PFSK-1 (cell line): ENCODE results near the gene EFCAB8.

Experiments
- FOXP2 ChIP-seq: optimal IDR thresholded peaks from 2 replicates; pipeline ENCODE3; 2011; ENCODE audit warnings: borderline replicate concordance, control low read depth, inconsistent platforms; ENCODE audit not compliant: insufficient read depth; ENCODE audit errors: extremely low read length, extremely low read depth
- POLR2AphosphoS5 ChIP-seq: IDR thresholded peaks from 2 replicates; pipeline ENCODE4 v1.6.1; 2012; ENCODE audit warnings: low read depth, mild to moderate bottlenecking, control low read depth, low read length, moderate library complexity
- SIN3A ChIP-seq: IDR thresholded peaks from 2 replicates; pipeline ENCODE4 v1.6.1; 2012; ENCODE audit warnings: mild to moderate bottlenecking, low read length, moderate library complexity, borderline replicate concordance; ENCODE audit not compliant: insufficient read depth
- TAF1 ChIP-seq: IDR thresholded peaks from 2 replicates; pipeline ENCODE4 v1.6.1; 2012; ENCODE audit warnings: low read length, control low read depth, borderline replicate concordance; ENCODE audit not compliant: insufficient read depth
- TF ChIP-seq, protein P1 (sequence below), 2 experiments: IDR thresholded peaks; 2 replicates each; pipeline versions ENCODE4 v1.6.1 to v1.8.0; 2011 to 2012; ENCODE audit warnings: low read depth in 2 of 2, low read length in 2 of 2, control low read depth in 1 of 2, inconsistent platforms in 1 of 2, mild to moderate bottlenecking in 1 of 2, moderate library complexity in 1 of 2; ENCODE audit not compliant: insufficient read depth in 1 of 2

The EFCAB8 gene

DNA sequence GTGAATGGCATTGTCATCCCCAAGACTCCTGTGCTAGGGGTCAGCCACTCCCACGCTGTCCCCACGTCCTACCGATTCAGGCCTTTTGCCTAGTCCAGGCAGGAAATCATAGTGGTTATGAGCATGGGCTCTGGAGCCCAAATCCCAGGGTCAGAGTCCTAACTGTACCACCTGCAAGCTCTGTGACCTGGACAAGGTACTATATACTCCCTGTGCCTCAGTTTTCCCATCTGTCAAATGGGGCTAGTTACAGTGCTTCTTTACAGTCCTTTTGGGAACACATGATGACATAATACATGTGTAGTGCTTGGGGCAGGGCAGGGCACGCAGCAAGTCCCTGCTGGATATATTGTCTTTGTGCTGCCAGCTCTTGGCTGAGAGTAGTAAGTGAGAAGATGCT lies 27.2 kb downstream of the EFCAB8 start:
- TF ChIP-seq SIN3A (no peak), TAF1 (no peak), FOXP2 (no peak), POLR2AphosphoS5 (no peak)
- TF ChIP-seq, protein P1, sequence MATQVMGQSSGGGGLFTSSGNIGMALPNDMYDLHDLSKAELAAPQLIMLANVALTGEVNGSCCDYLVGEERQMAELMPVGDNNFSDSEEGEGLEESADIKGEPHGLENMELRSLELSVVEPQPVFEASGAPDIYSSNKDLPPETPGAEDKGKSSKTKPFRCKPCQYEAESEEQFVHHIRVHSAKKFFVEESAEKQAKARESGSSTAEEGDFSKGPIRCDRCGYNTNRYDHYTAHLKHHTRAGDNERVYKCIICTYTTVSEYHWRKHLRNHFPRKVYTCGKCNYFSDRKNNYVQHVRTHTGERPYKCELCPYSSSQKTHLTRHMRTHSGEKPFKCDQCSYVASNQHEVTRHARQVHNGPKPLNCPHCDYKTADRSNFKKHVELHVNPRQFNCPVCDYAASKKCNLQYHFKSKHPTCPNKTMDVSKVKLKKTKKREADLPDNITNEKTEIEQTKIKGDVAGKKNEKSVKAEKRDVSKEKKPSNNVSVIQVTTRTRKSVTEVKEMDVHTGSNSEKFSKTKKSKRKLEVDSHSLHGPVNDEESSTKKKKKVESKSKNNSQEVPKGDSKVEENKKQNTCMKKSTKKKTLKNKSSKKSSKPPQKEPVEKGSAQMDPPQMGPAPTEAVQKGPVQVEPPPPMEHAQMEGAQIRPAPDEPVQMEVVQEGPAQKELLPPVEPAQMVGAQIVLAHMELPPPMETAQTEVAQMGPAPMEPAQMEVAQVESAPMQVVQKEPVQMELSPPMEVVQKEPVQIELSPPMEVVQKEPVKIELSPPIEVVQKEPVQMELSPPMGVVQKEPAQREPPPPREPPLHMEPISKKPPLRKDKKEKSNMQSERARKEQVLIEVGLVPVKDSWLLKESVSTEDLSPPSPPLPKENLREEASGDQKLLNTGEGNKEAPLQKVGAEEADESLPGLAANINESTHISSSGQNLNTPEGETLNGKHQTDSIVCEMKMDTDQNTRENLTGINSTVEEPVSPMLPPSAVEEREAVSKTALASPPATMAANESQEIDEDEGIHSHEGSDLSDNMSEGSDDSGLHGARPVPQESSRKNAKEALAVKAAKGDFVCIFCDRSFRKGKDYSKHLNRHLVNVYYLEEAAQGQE (IDR thresholded peaks at IDR 0.05; ENCODE audit: insufficient read depth in 1 of 2, low read depth in 2 of 2, low read length in 2 of 2) = no peak

DNA sequence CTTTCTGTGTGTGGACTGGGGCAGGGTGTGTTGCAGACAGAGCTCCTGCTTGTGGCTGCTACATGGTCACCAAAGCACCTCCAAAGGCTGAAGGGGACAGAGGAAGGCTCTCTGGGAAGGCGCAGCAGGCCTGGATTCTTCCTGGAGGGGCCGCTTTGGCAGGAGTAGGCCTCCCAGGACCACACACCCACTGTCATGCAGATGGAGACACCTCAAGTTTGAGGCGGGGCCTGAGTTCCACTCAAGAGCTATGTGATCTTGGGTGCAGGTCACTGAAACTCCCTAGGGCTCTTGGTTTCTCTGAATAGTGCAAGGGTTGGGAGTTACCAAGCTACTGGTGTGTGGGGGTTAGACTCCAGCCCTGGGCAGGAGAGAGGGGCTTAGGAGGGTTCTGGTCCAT lies 27.9 kb downstream of the EFCAB8 start:
- TF ChIP-seq, protein P1 (IDR thresholded peaks at IDR 0.05; ENCODE audit: insufficient read depth in 1 of 2, low read depth in 2 of 2, low read length in 2 of 2) = no peak
- TF ChIP-seq TAF1 (no peak), FOXP2 (no peak)

DNA sequence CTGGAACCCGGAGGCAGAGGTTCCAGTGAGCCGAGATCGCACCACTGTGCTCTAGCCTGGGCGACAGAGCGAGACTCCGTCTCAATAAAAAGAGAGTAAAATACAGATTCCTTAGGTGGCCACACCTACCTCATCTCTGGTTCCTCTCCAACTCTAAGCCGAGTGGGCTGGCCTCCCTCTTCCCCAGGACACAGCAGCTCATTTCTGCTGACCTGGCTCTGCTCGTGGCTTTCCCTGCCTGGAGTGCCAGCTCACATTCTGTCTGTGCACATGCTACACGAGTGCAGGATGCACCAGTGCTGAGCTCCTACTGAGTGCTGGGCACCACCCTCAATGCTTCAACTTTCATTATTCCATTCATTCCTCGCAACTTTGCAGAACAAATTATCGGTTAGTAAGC lies 28.8 kb downstream of the EFCAB8 start:
- no peak for TF ChIP-seq POLR2AphosphoS5
- no peak for TF ChIP-seq FOXP2
- TF ChIP-seq, protein P1 (IDR thresholded peaks at IDR 0.05; ENCODE audit: insufficient read depth in 1 of 2, low read depth in 2 of 2, low read length in 2 of 2) = no peak
- TF ChIP-seq SIN3A = no peak
- TF ChIP-seq TAF1 = no peak

GRCh38 chr20:32888636-32889035 lies 29.9 kb downstream of the EFCAB8 start:
- TF ChIP-seq, protein P1 (IDR thresholded peaks at IDR 0.05; ENCODE audit: insufficient read depth in 1 of 2, low read depth in 2 of 2, low read length in 2 of 2) = no peak
- TF ChIP-seq POLR2AphosphoS5 (no peak), TAF1 (no peak), FOXP2 (no peak), SIN3A (no peak)

DNA sequence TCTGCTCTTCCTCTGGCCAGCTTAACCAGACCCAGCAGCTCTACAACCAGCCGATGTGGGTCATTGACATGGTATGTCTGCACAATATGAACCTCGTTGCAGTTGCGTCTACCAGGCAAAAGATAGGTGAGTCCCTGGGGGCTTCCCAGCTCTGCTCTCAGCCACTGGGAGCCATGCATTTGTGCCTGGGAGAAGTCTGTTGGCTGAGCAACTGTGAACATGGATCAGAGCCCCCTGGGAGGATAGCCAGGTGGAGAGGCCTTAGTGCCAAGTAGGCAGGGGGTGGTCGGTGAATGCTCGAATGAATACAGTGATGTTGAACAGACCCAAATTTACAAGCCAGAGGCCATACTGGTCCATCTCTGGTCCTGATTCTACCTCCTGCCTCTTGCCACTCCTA lies 30.6 kb downstream of the EFCAB8 start:
- TF ChIP-seq, protein P1 (IDR thresholded peaks at IDR 0.05; ENCODE audit: insufficient read depth in 1 of 2, low read depth in 2 of 2, low read length in 2 of 2) = no peak
- TF ChIP-seq POLR2AphosphoS5 = no peak
- no peak for TF ChIP-seq TAF1
- no peak for TF ChIP-seq SIN3A
